Stomach (tissue), 9 donors: ENCODE measurements around the gene RIN3. TPM values are rescaled to one million over a fixed set of nuclear protein-coding genes. Genes with fewer than 3 reads are reported as not detected.

Experiments
- DNase-seq, 2 donors: peaks; one replicate each; pipeline versions ENCODE4 v3.0.0 to v3.0.0-alpha.2; 2013 to 2019
- H3K27ac ChIP-seq, 5 donors: fragments of 200-600 bp in 4 of 5; sonication (generic) in 4 of 5; one replicate each; pipeline ENCODE4 v1.5.1; 2013 to 2019; ENCODE audit warnings: mild to moderate bottlenecking in 1 of 5, moderate library complexity in 1 of 5
- H3K27me3 ChIP-seq, 3 donors: fragments of 200-600 bp; sonication (generic); one replicate each; pipeline ENCODE4 v1.5.1; 2017 to 2019; ENCODE audit warnings: mixed run types in 1 of 3
- H3K36me3 ChIP-seq, 4 donors: fragments of 200-600 bp; sonication (generic); 1 replicate in 3 of 4; 2 replicates in 1 of 4; pipeline ENCODE4 v1.5.1; 2016 to 2019
- H3K4me1 ChIP-seq, 4 donors: fragments of 200-600 bp; sonication (generic); one replicate each; pipeline ENCODE4 v1.5.1; 2016 to 2019
- H3K4me3 ChIP-seq, 4 donors: fragments of 200-600 bp; sonication (generic) in 3 of 4; one replicate each; pipeline ENCODE4 v1.5.1; 2016 to 2019; ENCODE audit warnings: mild to moderate bottlenecking in 1 of 4
- H3K9me3 ChIP-seq, 4 donors: fragments of 200-600 bp; sonication (generic); one replicate each; pipeline ENCODE4 v1.5.1; 2016 to 2019
- EP300 ChIP-seq: sonication (generic); formaldehyde crosslinking; IDR thresholded peaks from one replicate; pipeline ENCODE4 v1.6.1; 2017; ENCODE audit warnings: antibody characterized with exemption
- POLR2A ChIP-seq, 4 donors: fragments of 450-650 bp; IDR thresholded peaks; one replicate each; pipeline ENCODE4 v1.6.1; 2016; ENCODE audit warnings: antibody characterized with exemption in 4 of 4, control low read depth in 2 of 4, mild to moderate bottlenecking in 1 of 4, moderate library complexity in 1 of 4
- POLR2AphosphoS5 ChIP-seq, 3 donors: sonication (generic); formaldehyde crosslinking; IDR thresholded peaks; one replicate each; pipeline ENCODE4 v1.6.1; 2016; ENCODE audit warnings: antibody characterized with exemption in 3 of 3
- WGBS, 5 donors: extraction: QIAGEN DNeasy Blood & Tissue Kit in 3 of 5; methylation state at CpG; one replicate each; pipeline versions ENCODE4 v1.1.5 to v1.1.7; 2013 to 2018; 5-methylcytosine and 5-hydroxymethylcytosine counted together
- intact Hi-C: fragments of 100-400 bp; cut with DNase I; formaldehyde crosslinking; loops from one replicate; pipeline ENCODE4 v1.15.1; 2023; ENCODE audit warnings: low total_unique reads
- polyA plus RNA-seq, 3 donors: library from polyadenylated mRNA; stranded (reverse); fragments of 200-250 nt; gene quantifications; one replicate each; pipeline ENCODE4 v1.2.3, GENCODE V29; 2013
- total RNA-seq, 5 donors: library from RNA; depleted of rRNA; stranded (reverse); fragments of >200 nt; gene quantifications; one replicate each; pipeline versions ENCODE4 v1.1.0 to v1.2.3, GENCODE V29; 2014 to 2016
- TF ChIP-seq, protein P1 (sequence below), 7 experiments: fragments of 450-650 bp in 4 of 7; fragments of 200-600 bp in 3 of 7; sonication (generic) in 3 of 7; IDR thresholded peaks; one replicate each; pipeline ENCODE4 v1.5.1; 2016 to 2019; ENCODE audit warnings: antibody characterized with exemption in 7 of 7, control low read depth in 2 of 7, mild to moderate bottlenecking in 1 of 7
- donor health status: healthy with polysubstance abuse.
- donor health status: Bipolar disorder and iron deficiency.
- donor health status: healthy.

RIN3 gene
- total and polyA plus RNA-seq, 8 donors, result 5.0 to 47.8 (median 8.0) TPM

GRCh38 chr14:92492258-92492657 is 21.3 kb upstream of the RIN3 start:
- DNase-seq, result no peak
- H3K36me3 ChIP-seq, result no peaks in the 10 kb centered on the region
- WGBS, 5 donors, result 60 to 65% (median 61%) methylated on average over 10 of the region's 10 CpGs
- TF ChIP-seq EP300 (no peak), POLR2A (IDR thresholded peaks at IDR 0.05) (no peak), POLR2AphosphoS5 (IDR thresholded peaks at IDR 0.05) (no peak)
- TF ChIP-seq, protein P1, sequence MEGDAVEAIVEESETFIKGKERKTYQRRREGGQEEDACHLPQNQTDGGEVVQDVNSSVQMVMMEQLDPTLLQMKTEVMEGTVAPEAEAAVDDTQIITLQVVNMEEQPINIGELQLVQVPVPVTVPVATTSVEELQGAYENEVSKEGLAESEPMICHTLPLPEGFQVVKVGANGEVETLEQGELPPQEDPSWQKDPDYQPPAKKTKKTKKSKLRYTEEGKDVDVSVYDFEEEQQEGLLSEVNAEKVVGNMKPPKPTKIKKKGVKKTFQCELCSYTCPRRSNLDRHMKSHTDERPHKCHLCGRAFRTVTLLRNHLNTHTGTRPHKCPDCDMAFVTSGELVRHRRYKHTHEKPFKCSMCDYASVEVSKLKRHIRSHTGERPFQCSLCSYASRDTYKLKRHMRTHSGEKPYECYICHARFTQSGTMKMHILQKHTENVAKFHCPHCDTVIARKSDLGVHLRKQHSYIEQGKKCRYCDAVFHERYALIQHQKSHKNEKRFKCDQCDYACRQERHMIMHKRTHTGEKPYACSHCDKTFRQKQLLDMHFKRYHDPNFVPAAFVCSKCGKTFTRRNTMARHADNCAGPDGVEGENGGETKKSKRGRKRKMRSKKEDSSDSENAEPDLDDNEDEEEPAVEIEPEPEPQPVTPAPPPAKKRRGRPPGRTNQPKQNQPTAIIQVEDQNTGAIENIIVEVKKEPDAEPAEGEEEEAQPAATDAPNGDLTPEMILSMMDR (IDR thresholded peaks at IDR 0.05), result no peak
- peaks cover 0 to 49% (median 0%) of the 10 kb centered on the region in 4 donors for H3K4me1 ChIP-seq
- H3K27me3 ChIP-seq, result no peaks in the 10 kb centered on the region
- H3K4me3 ChIP-seq, result no peak overlapping the region
- H3K27ac ChIP-seq, result peak overlapping the region in 3 of 5 donors; percentile 8 to 60 (median 46)
- intact Hi-C loops, result no loop called here
- no peaks in the 10 kb centered on the region for H3K9me3 ChIP-seq

DNA sequence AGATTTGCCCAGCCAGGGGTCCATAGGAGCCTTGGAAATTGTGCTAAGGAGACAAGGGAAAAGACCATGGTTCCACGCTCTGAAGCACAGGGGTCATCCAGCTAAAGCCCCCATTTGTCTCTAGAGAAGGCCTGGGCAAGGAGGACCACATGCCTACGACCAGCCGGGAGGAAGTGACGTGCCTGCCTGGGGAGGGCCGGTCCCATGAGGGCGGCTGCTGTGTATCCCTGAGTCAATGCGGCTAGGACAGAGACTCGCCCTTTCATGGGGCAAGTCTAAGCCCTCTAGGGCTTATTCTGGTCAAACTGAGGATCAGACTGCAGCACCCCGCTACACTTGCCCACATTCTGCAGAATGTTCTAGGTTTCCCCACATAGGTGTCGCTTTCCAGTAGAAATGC is 20.6 kb upstream of the RIN3 start:
- H3K27ac ChIP-seq, result no peak overlapping the region
- WGBS, 5 donors, result 72 to 95% (median 91%) methylated on average over 10 of the region's 10 CpGs
- no peaks in the 10 kb centered on the region for H3K36me3 ChIP-seq
- no peak overlapping the region for H3K4me3 ChIP-seq
- intact Hi-C loops, result no loop called here
- DNase-seq, result no peak
- TF ChIP-seq POLR2AphosphoS5 (IDR thresholded peaks at IDR 0.05) (no peak), POLR2A (IDR thresholded peaks at IDR 0.05) (no peak), EP300 (no peak)
- TF ChIP-seq, protein P1 (IDR thresholded peaks at IDR 0.05), result no peak
- no peaks in the 10 kb centered on the region for H3K27me3 ChIP-seq
- H3K4me1 ChIP-seq, result peaks cover 0 to 43% (median 0%) of the 10 kb centered on the region in 4 donors
- no peaks in the 10 kb centered on the region for H3K9me3 ChIP-seq

- H3K4me1 ChIP-seq, result peaks cover 0 to 43% (median 0%) of the 10 kb centered on the region in 4 donors
- TF ChIP-seq EP300 (no peak), POLR2AphosphoS5 (IDR thresholded peaks at IDR 0.05) (no peak), POLR2A (IDR thresholded peaks at IDR 0.05) (no peak)
- TF ChIP-seq, protein P1 (IDR thresholded peaks at IDR 0.05), result no peak
- no peaks in the 10 kb centered on the region for H3K36me3 ChIP-seq
- H3K9me3 ChIP-seq, result no peaks in the 10 kb centered on the region
- WGBS, 5 donors, result 86 to 95% (median 92%) methylated on average over 16 of the region's 16 CpGs
- intact Hi-C loops, result no loop called here
- no peak overlapping the region for H3K4me3 ChIP-seq
- H3K27me3 ChIP-seq, result no peaks in the 10 kb centered on the region
- DNase-seq, result no peak
- no peak overlapping the region for H3K27ac ChIP-seq
Observed at GRCh38 chr14:92493492-92493891, 20.1 kb upstream of the RIN3 start.

- DNase-seq, result no peak
- intact Hi-C loops, result no loop called here
- Histone ChIP-seq H3K9me3 (no peaks in the 10 kb centered on the region), H3K27me3 (no peaks in the 10 kb centered on the region), H3K4me1 (peaks cover 0 to 33% (median 0%) of the 10 kb centered on the region in 4 donors), H3K36me3 (no peaks in the 10 kb centered on the region), H3K27ac (no peak overlapping the region), H3K4me3 (no peak overlapping the region)
- TF ChIP-seq, protein P1 (IDR thresholded peaks at IDR 0.05), result no peak
- TF ChIP-seq EP300 (no peak), POLR2AphosphoS5 (IDR thresholded peaks at IDR 0.05) (no peak), POLR2A (IDR thresholded peaks at IDR 0.05) (no peak)
- WGBS, 5 donors, result 72 to 82% (median 74%) methylated on average over 4 of the region's 4 CpGs
Observed at GRCh38 chr14:92494512-92494911, 19.1 kb upstream of the RIN3 start.
